Sigmoid colon (tissue), 3 donors: Measurements from ENCODE around the gene YJU2.

Experiments used
- POLR2A ChIP-seq, 2 donors: fragments of 450-650 bp; IDR thresholded peaks; one replicate each; pipeline ENCODE4 v1.6.1; 2016; ENCODE audit warnings: antibody characterized with exemption in 2 of 2, mild to moderate bottlenecking in 2 of 2, moderate library complexity in 2 of 2
- TF ChIP-seq, protein P1 (sequence below), 4 experiments: fragments of 450-650 bp in 3 of 4; fragments of 200-600 bp in 1 of 4; IDR thresholded peaks; one replicate each; pipeline ENCODE4 v1.5.1; 2016 to 2019; ENCODE audit warnings: antibody characterized with exemption in 4 of 4, mild to moderate bottlenecking in 3 of 4, moderate library complexity in 2 of 4

DNA sequence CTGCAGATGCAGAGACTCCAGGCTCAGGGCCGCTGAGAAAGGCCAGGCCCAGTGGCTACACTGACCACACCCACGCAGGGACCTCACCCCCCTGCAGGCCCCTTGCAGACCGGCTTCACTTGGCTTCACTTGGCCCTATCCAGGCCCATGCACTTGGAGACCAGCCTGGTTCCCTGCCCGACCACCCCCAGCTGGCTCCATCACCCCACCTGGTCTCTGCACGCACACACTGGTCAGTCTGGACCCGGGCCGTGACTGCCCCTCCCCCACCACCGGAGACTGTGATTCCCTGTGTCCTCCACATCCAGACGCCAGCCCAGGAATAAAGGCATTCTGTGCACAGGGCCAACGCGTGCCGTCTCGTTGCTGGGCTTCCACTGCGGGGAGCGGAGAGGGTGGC lies 22.4 kb upstream of the YJU2 start:
- TF ChIP-seq, protein P1, sequence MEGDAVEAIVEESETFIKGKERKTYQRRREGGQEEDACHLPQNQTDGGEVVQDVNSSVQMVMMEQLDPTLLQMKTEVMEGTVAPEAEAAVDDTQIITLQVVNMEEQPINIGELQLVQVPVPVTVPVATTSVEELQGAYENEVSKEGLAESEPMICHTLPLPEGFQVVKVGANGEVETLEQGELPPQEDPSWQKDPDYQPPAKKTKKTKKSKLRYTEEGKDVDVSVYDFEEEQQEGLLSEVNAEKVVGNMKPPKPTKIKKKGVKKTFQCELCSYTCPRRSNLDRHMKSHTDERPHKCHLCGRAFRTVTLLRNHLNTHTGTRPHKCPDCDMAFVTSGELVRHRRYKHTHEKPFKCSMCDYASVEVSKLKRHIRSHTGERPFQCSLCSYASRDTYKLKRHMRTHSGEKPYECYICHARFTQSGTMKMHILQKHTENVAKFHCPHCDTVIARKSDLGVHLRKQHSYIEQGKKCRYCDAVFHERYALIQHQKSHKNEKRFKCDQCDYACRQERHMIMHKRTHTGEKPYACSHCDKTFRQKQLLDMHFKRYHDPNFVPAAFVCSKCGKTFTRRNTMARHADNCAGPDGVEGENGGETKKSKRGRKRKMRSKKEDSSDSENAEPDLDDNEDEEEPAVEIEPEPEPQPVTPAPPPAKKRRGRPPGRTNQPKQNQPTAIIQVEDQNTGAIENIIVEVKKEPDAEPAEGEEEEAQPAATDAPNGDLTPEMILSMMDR (IDR thresholded peaks at IDR 0.05): no peak
- no peak for TF ChIP-seq POLR2A (IDR thresholded peaks at IDR 0.05)
